ENCODE measurements around the gene ZBED1. TPM values are rescaled to one million over a fixed set of nuclear protein-coding genes. Genes with fewer than 3 reads are reported as not detected.
"Not testable (repeated sequence)": the region's sequence is repeated elsewhere in the genome, so short reads cannot be mapped to it uniquely, and the experiment has no call there.

The ZBED1 gene
- polyA plus RNA-seq, 4 donors, result 40.9 to 57.4 (median 44.8) TPM

- no peak for DNase-seq (ENCODE audit: low read depth in 4 of 4, low spot score in 2 of 4)
Measured at GRCh38 chrX:2499507-2499906, 1.3 kb downstream of the ZBED1 start.

GRCh38 chrX:2498781-2499302 is 1.9 kb downstream of the ZBED1 start:
- peak in 1 of 4 donors; percentile 49 for DNase-seq (ENCODE audit: low read depth in 4 of 4, low spot score in 2 of 4)

GRCh38 chrX:2497961-2498780 is 2.6 kb downstream of the ZBED1 start:
- no peak for DNase-seq (ENCODE audit: low read depth in 4 of 4, low spot score in 2 of 4)

GRCh38 chrX:2495595-2495994 is 5.2 kb downstream of the ZBED1 start:
- no peak for DNase-seq (ENCODE audit: low read depth in 4 of 4, low spot score in 2 of 4)

- DNase-seq (ENCODE audit: low read depth in 4 of 4, low spot score in 2 of 4), result no peak
Measured at GRCh38 chrX:2492531-2493218, 8.1 kb downstream of the ZBED1 start.

GRCh38 chrX:2490634-2491033 is 10.1 kb downstream of the ZBED1 start:
- DNase-seq (ENCODE audit: low read depth in 4 of 4, low spot score in 2 of 4), result no peak

- no peak for DNase-seq (ENCODE audit: low read depth in 4 of 4, low spot score in 2 of 4)
Measured at GRCh38 chrX:2489446-2490445, 11.0 kb downstream of the ZBED1 start.

- DNase-seq (ENCODE audit: low read depth in 4 of 4, low spot score in 2 of 4), result no peak
Measured at GRCh38 chrX:2488621-2489285, 12.0 kb downstream of the ZBED1 start.

- DNase-seq (ENCODE audit: low read depth in 4 of 4, low spot score in 2 of 4), result no peak
Measured at GRCh38 chrX:2487366-2487765, 13.4 kb downstream of the ZBED1 start.

- no peak for DNase-seq (ENCODE audit: low read depth in 4 of 4, low spot score in 2 of 4)
Measured at GRCh38 chrX:2486476-2487133, 14.2 kb downstream of the ZBED1 start.

- DNase-seq (ENCODE audit: low read depth in 4 of 4, low spot score in 2 of 4), result no peak
Measured at GRCh38 chrX:2485789-2486345, 14.9 kb downstream of the ZBED1 start.

- DNase-seq (ENCODE audit: low read depth in 4 of 4, low spot score in 2 of 4), result peak in 1 of 4 donors; percentile 26
Measured at GRCh38 chrX:2484721-2485648, 15.8 kb downstream of the ZBED1 start.

- DNase-seq (ENCODE audit: low read depth in 4 of 4, low spot score in 2 of 4), result no peak
Measured at GRCh38 chrX:2484256-2484655, 16.5 kb downstream of the ZBED1 start.

GRCh38 chrX:2483398-2484060 is 17.2 kb downstream of the ZBED1 start:
- no peak for DNase-seq (ENCODE audit: low read depth in 4 of 4, low spot score in 2 of 4)

- DNase-seq (ENCODE audit: low read depth in 4 of 4, low spot score in 2 of 4), result not testable (repeated sequence)
Measured at GRCh38 chrX:2481597-2481996, 19.2 kb downstream of the ZBED1 start.

GRCh38 chrX:2479982-2480381 is 20.8 kb downstream of the ZBED1 start:
- not testable (repeated sequence) for DNase-seq (ENCODE audit: low read depth in 4 of 4, low spot score in 2 of 4)

- no peak for DNase-seq (ENCODE audit: low read depth in 4 of 4, low spot score in 2 of 4)
Measured at GRCh38 chrX:2479420-2479780, 21.4 kb downstream of the ZBED1 start.
